ENCODE data around the gene LMO7. TPM values are rescaled to one million over a fixed set of nuclear protein-coding genes. Genes with fewer than 3 reads are reported as not detected.

The LMO7 gene
- total and polyA plus RNA-seq, 2 of the 8 experiments (the other 6 are each of a cell fraction or from before 2014, with no cell fraction given): 8.1 to 28.3 TPM

- WGBS, 2 experiments (ENCODE audit: extremely low coverage in 1 of 2, insufficient coverage in 1 of 2, insufficient read length in 1 of 2, insufficient replicate concordance in 2 of 2, low coverage in 1 of 2, low lambda C conversion rate in 2 of 2, missing lambda C conversion rate in 1 of 2): 80% methylated on average over 1 of the region's 1 CpG; no CpG with 5 or more reads in 1 of the 2 experiments
- FAIRE-seq: no peak
- POLR2A ChIA-PET (ENCODE audit: partially characterized antibody): no interaction called here
- TF ChIP-seq RAD21 (IDR thresholded peaks at IDR 0.05 in 1 of 2, conservative IDR thresholded peaks at IDR 0.05 in 1 of 2; ENCODE audit: low read depth in 2 of 2, low read length in 2 of 2) (no peak), EZH2 (IDR thresholded peaks at IDR 0.05; ENCODE audit: low read depth, low read length, severe bottlenecking) (no peak), E2F6 (IDR thresholded peaks at IDR 0.05) (no peak), KDM5A (IDR thresholded peaks at IDR 0.05; ENCODE audit: low read length) (no peak), POLR2AphosphoS5 (IDR thresholded peaks at IDR 0.05; ENCODE audit: low read depth, low read length) (no peak), FOSL1 (IDR thresholded peaks at IDR 0.05; ENCODE audit: insufficient read depth, low read depth, low read length) (no peak), SIX5 (IDR thresholded peaks at IDR 0.05; ENCODE audit: low read depth, low read length) (no peak), SP1 (IDR thresholded peaks at IDR 0.05; ENCODE audit: low read depth, low read length) (no peak), CEBPB (IDR thresholded peaks at IDR 0.05; ENCODE audit: low read depth, low read length) (no peak), RXRA (IDR thresholded peaks at IDR 0.05; ENCODE audit: insufficient read depth, low read depth, low read length) (no peak), BCL11A (IDR thresholded peaks at IDR 0.05; ENCODE audit: low read depth in 2 of 2, low read length in 2 of 2) (no peak), TCF12 (IDR thresholded peaks at IDR 0.05; ENCODE audit: low read depth, low read length) (no peak), CHD2 (IDR thresholded peaks at IDR 0.05; ENCODE audit: low read length) (no peak), ATF3 (IDR thresholded peaks at IDR 0.05; ENCODE audit: insufficient read depth, low read depth, low read length) (no peak)
These were observed 54.5 kb downstream of the LMO7 start for GRCh38 chr13:75690607-75691006.

More at GRCh38 chr13:75690607-75691006, 54.5 kb downstream of the LMO7 start:
- Histone ChIP-seq H2BK20ac (ENCODE audit: low read length) (no peak overlapping the region), H4K20me1 (replicated peaks in 1 of 2; ENCODE audit: control insufficient read depth in 1 of 2, insufficient read depth in 2 of 2, low read length in 2 of 2) (no peaks in the 10 kb centered on the region), H4K8ac (ENCODE audit: extremely low read depth, insufficient read depth, low read length) (no peak overlapping the region), H4K91ac (replicated peaks; ENCODE audit: insufficient read length, low read length) (no peak overlapping the region), H4K5ac (ENCODE audit: insufficient read length, low read depth, low read length) (no peak overlapping the region), H3K9me3 (ENCODE audit: insufficient read depth in 2 of 2, low read depth in 1 of 2, low read length in 1 of 2) (no peaks in the 10 kb centered on the region), H3K4me1 (replicated peaks in 1 of 4; ENCODE audit: control insufficient read depth in 3 of 4, insufficient read depth in 4 of 4, low read length in 3 of 4) (no peaks in the 10 kb centered on the region), H2BK12ac (ENCODE audit: low read depth, low read length) (no peak overlapping the region), H2BK120ac (replicated peaks; ENCODE audit: low read depth, low read length) (no peak overlapping the region), H3K23ac (ENCODE audit: insufficient read length) (no peak overlapping the region), H2BK15ac (ENCODE audit: low read length) (no peak overlapping the region), H3K27me3 (replicated peaks in 1 of 4; ENCODE audit: control insufficient read depth in 3 of 4, extremely low read depth in 1 of 4, insufficient read depth in 3 of 4, low read length in 3 of 4) (no peaks in the 10 kb centered on the region), H2AK5ac (ENCODE audit: low read depth, low read length) (no peak overlapping the region), H2BK5ac (ENCODE audit: low read depth, low read length) (no peak overlapping the region), H3K4ac (replicated peaks; ENCODE audit: insufficient read length, low read depth, low read length) (no peak overlapping the region), H2AFZ (ENCODE audit: low read length) (no peak overlapping the region), H3K36me3 (ENCODE audit: control insufficient read depth in 2 of 4, insufficient read depth in 4 of 4, low read length in 3 of 4) (no peaks in the 10 kb centered on the region), H3K23me2 (ENCODE audit: low read depth, low read length) (no peaks in the 10 kb centered on the region), H3K56ac (replicated peaks; ENCODE audit: insufficient read length, low read depth, low read length) (no peak overlapping the region), H3K4me3 (ENCODE audit: extremely low read depth in 1 of 4, insufficient read depth in 2 of 4, low read depth in 3 of 4, low read length in 4 of 4) (no peak overlapping the region), H3K79me2 (ENCODE audit: control insufficient read depth in 1 of 2, insufficient read depth in 2 of 2, low read length in 2 of 2) (no peaks in the 10 kb centered on the region), H3K18ac (ENCODE audit: extremely low read depth, low read length) (no peak overlapping the region), H3K4me2 (ENCODE audit: insufficient read depth in 1 of 2, low read depth in 2 of 2, low read length in 2 of 2) (no peak overlapping the region), H3K14ac (ENCODE audit: insufficient read length) (no peak overlapping the region), H3K9ac (replicated peaks in 1 of 4; ENCODE audit: extremely low read depth in 1 of 4, low read depth in 3 of 4, low read length in 3 of 4) (no peak overlapping the region), H3K27ac (ENCODE audit: low read depth, low read length) (no peak overlapping the region), H3K79me1 (ENCODE audit: low read depth, low read length) (no peaks in the 10 kb centered on the region)
- no peak for DNase-seq (ENCODE audit: low read depth in 1 of 2, low spot score in 2 of 2)
- CTCF ChIA-PET (ENCODE audit: partially characterized antibody): interaction anchor here (0.7 to 4.6 kb wide), 3 partner anchors 15 to 291 kb away, joined by 3 to 29 read pairs (median 25); no protein-coding TSS in a partner anchor
